ENCODE data around the gene EIF3J.

Gene EIF3J

DNA sequence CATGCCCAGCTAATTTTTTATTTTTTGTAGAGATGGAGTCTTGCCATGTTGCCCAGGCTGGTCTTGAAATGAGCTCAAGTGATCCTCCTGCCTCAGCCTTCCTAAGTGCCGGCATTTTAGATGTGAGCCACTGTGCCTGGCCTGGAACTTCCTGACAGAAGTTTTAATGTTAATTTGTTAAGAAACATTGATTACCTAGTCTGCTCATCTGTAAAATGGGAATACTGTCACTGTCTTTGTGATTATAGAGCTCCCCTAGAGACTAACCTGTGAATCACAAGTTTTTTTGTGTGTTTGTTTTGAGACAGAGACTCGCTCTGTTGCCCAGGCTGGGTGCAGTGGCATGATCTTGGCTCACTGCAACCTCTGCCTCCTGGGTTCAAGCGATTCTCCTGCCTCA lies 4.3 kb upstream of the EIF3J start:
- TF ChIP-seq, protein P1, sequence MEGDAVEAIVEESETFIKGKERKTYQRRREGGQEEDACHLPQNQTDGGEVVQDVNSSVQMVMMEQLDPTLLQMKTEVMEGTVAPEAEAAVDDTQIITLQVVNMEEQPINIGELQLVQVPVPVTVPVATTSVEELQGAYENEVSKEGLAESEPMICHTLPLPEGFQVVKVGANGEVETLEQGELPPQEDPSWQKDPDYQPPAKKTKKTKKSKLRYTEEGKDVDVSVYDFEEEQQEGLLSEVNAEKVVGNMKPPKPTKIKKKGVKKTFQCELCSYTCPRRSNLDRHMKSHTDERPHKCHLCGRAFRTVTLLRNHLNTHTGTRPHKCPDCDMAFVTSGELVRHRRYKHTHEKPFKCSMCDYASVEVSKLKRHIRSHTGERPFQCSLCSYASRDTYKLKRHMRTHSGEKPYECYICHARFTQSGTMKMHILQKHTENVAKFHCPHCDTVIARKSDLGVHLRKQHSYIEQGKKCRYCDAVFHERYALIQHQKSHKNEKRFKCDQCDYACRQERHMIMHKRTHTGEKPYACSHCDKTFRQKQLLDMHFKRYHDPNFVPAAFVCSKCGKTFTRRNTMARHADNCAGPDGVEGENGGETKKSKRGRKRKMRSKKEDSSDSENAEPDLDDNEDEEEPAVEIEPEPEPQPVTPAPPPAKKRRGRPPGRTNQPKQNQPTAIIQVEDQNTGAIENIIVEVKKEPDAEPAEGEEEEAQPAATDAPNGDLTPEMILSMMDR (IDR thresholded peaks at IDR 0.05; ENCODE audit: insufficient read depth, missing control alignments) = no peak
- FAIRE-seq (no peak), DNase-seq (ENCODE audit: insufficient read length, low spot score) (no peak)

- no peak for DNase-seq (ENCODE audit: insufficient read length, low spot score)
- FAIRE-seq = no peak
- TF ChIP-seq, protein P1 (IDR thresholded peaks at IDR 0.05; ENCODE audit: insufficient read depth, missing control alignments) = no peak
Observed at GRCh38 chr15:44535092-44535491, 1.9 kb upstream of the EIF3J start.

DNA sequence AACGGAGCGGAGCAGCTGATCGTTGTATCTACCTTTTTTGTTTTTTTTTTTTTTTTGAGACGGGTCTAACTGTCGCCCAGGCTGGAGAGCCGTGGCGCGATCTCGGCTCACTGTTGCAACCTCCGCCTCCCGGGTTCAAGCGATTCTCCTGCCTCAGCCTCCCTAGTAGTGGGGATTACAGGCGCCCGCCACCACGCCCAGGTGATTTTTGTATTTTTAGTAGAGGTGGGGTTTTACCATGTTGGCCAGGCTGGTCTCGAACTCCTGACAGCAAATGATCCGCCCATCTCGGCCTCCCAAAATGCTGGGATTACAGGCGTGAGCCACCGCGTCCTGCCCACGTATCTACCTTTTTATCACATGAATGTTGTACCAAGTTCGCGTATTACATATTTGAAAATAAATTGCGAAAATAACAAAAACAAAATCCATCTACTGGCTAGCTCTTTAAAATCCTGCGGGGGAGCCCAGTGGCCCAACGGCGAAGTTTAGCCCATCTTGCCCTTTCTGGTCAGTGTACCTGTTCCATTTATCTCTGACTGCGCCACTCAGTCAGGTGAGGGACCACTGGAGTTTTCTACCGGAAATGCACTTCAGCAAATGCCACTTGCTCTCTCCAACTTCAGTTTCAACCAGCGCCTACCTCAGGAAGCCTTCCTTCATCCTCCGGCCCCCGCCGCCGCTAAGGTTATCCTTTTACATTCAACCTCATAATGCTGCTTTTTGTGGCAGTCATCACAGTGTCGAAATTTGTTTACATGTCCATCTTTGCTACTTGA lies 1.2 kb upstream of the EIF3J start:
- TF ChIP-seq, protein P1 (IDR thresholded peaks at IDR 0.05; ENCODE audit: insufficient read depth, missing control alignments) = no peak

GRCh38 chr15:44536302-44536961 lies 515 bp upstream of the EIF3J start:
- TF ChIP-seq, protein P1 (IDR thresholded peaks at IDR 0.05; ENCODE audit: insufficient read depth, missing control alignments) = peak; percentile 20
- no peak for FAIRE-seq
- peak; percentile 79 for DNase-seq (ENCODE audit: insufficient read length, low spot score)

More for the DNA sequence above, 1.2 kb upstream of the EIF3J start:
- FAIRE-seq = no peak
- no peak for DNase-seq (ENCODE audit: insufficient read length, low spot score)

DNA sequence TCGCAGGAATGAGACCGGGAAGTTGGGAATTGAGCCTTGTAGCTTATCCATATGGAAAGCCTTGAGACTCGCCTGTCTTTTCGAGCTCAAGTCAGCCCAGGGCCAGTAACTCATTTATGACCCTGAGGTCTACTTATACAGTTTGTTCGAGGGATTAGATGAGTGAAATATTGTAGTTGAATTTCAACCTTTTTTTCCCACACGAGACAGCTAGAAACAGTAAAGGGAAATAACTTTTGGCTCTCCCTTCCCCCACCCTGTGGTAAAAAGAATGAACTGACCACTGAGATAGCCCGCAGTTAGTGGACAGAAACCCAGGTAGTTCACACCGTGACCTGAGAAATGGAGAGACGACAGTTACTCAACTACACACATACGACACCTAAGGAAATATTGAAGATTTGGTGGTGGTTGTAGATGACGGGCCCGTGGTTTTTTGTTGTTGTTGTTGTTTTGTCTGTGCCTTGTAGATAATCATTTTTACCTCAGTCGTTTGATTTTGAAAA lies 841 bp downstream of the EIF3J start:
- TF ChIP-seq, protein P1 (IDR thresholded peaks at IDR 0.05; ENCODE audit: insufficient read depth, missing control alignments) = no peak
- FAIRE-seq = no peak
- DNase-seq (ENCODE audit: insufficient read length, low spot score) = no peak

GRCh38 chr15:44541282-44541958 lies 4.5 kb downstream of the EIF3J start:
- TF ChIP-seq, protein P1 (IDR thresholded peaks at IDR 0.05; ENCODE audit: insufficient read depth, missing control alignments) = no peak
- DNase-seq (ENCODE audit: insufficient read length, low spot score) = no peak
- no peak for FAIRE-seq

Data from D721Med (cell line).